HG03064 (cell line): ENCODE results near the gene GPRC5D.

Source experiments
- ATAC-seq: cut with Tn5 transposase; IDR thresholded peaks from one replicate; pipeline ENCODE4 v1.9.1; 2021; ENCODE audit warnings: low read depth; ENCODE audit not compliant: unreplicated experiment

The GPRC5D gene

GRCh38 chr12:12941450-12942350 is 10.3 kb downstream of the GPRC5D start:
- ATAC-seq, result no peak

- ATAC-seq, result no peak
These were observed 12.1 kb downstream of the GPRC5D start for GRCh38 chr12:12939888-12940287.

GRCh38 chr12:12938541-12938940 is 13.4 kb downstream of the GPRC5D start:
- no peak for ATAC-seq

GRCh38 chr12:12936983-12937491 is 14.9 kb downstream of the GPRC5D start:
- ATAC-seq, result no peak

GRCh38 chr12:12934556-12934955 is 17.4 kb downstream of the GPRC5D start:
- no peak for ATAC-seq

GRCh38 chr12:12933742-12934141 is 18.2 kb downstream of the GPRC5D start:
- ATAC-seq, result no peak

- ATAC-seq, result no peak
These were observed 21.2 kb downstream of the GPRC5D start for GRCh38 chr12:12930633-12931219.

GRCh38 chr12:12929696-12930095 is 22.3 kb downstream of the GPRC5D start:
- ATAC-seq, result no peak

GRCh38 chr12:12927211-12928079 is 24.5 kb downstream of the GPRC5D start:
- no peak for ATAC-seq

GRCh38 chr12:12926571-12927071 is 25.3 kb downstream of the GPRC5D start:
- no peak for ATAC-seq

- no peak for ATAC-seq
These were observed 26.6 kb downstream of the GPRC5D start for GRCh38 chr12:12925388-12925787.

GRCh38 chr12:12924169-12924568 is 27.8 kb downstream of the GPRC5D start:
- ATAC-seq, result no peak

- ATAC-seq, result no peak
These were observed 29.0 kb downstream of the GPRC5D start for GRCh38 chr12:12922978-12923377.

- no peak for ATAC-seq
These were observed 29.8 kb downstream of the GPRC5D start for GRCh38 chr12:12922191-12922616.

GRCh38 chr12:12919666-12920435 is 32.1 kb downstream of the GPRC5D start:
- no peak for ATAC-seq

- ATAC-seq, result no peak
These were observed 33.1 kb downstream of the GPRC5D start for GRCh38 chr12:12918781-12919389.

GRCh38 chr12:12917517-12917916 is 34.5 kb downstream of the GPRC5D start:
- ATAC-seq, result no peak

GRCh38 chr12:12916135-12916944 is 35.6 kb downstream of the GPRC5D start:
- no peak for ATAC-seq

- ATAC-seq, result no peak
These were observed 36.3 kb downstream of the GPRC5D start for GRCh38 chr12:12915656-12916055.
